Glomerular endothelial cell (primary cell): ENCODE measurements around the gene KLLN. TPM values are rescaled to one million over a fixed set of nuclear protein-coding genes. Genes with fewer than 3 reads are reported as not detected.
"Not testable (repeated sequence)": the region's sequence is repeated elsewhere in the genome, so short reads cannot be mapped to it uniquely, and the experiment has no call there.

Source experiments
- DNase-seq: peaks from one replicate; pipeline ENCODE4 v3.0.0-alpha.2; 2011; ENCODE audit warnings: low read depth, low spot score; ENCODE audit errors: extremely low read depth
- total RNA-seq: library from RNA; depleted of rRNA; stranded (reverse); fragments of >200 nt; gene quantifications from 2 replicates; pipeline ENCODE4 v1.2.3, GENCODE V29; 2015

The KLLN gene
- total RNA-seq, 1 donor from 2014 or later = 0.18 TPM

DNA sequence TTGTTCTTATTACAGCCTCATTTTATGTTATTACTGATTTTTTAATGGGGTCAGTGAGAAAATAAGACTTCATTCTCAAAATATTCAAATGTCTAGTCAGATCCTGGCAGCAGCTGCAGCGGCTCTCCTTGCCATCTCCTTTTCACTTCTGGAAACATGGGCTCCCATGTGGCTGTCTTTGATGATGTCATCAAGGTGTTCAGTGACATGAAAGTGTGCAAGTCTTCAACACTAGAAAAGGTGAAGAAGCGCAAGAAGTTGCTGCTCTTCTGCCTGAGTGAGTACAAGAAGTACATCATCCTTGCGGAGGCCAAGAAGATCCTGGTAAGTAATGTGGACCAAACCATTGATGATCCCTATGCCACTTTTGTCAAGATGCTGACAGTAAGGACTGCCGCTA, 19.6 kb downstream of the KLLN start:
- DNase-seq = no peak

DNA sequence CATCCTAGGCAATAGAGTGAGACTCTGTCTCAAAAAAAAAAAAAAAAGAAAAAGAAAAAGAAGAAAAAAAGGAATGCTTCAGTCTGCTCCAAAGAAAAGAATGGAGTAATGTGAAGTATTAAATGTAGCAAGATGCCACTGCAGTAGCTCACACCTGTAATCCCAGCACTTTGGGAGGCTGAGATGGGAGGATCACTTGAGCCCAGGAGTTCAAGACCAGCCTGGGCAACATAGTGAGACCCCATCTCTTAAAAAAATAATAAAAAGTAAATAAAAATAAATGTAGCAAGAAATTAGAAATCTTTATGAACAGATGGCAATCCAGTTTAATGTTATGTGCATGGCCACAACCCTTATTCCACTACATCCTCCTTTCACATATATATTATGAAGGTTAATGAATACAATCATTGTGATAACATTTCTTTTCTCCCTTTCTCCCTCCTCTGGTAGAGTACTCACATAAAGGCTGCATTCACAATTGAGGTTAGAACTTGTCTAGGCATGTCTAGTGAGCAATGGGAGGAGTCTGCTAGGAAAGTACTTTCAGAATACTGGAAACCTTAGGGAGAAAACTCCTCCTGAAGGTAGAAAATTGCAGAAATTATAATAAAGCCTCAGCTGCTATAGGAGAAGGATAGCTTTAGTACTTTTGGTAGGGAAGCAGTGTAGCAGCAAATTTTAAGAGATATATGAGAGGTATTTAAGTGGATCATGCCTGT, 20.4 kb downstream of the KLLN start:
- no peak for DNase-seq

DNA sequence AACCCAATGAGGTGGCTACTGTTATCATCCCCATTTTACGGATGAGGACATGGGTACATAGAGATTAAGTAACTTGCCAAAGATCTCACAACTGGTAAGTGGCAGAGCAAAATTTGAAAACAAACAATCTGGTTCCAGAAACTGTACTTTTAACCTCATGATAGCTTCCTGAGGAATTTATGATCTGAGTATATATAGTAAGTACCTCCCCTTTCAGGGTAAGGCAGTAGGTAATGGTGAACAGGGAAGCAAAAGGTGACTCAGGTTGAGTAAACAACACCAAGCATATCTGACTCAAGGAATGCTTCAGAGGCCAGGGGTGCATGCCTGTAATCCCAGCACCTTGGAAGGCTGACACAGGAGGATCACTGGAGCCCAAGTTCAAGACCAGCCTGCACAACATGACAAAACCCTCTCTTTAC, 21.1 kb downstream of the KLLN start:
- DNase-seq = no peak

DNA sequence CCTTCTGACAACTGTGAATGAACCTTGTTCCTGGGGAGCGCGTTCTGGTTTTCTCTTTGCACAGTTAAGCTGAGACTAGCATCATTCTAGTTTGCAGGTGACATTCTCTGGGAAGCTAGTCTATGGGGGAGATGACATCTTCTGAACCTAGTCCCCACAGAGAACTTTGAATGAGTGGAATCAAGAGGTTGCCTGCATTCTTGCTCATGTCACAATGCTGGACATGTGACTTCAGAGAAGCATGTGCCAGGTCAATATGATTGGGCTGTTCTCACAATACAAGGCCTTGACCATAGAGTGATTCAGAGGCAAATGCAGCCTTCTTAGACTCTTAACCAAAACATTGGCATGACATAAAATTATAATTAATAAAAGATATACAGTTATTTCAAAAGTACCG, 22.1 kb downstream of the KLLN start:
- DNase-seq = no peak

DNA sequence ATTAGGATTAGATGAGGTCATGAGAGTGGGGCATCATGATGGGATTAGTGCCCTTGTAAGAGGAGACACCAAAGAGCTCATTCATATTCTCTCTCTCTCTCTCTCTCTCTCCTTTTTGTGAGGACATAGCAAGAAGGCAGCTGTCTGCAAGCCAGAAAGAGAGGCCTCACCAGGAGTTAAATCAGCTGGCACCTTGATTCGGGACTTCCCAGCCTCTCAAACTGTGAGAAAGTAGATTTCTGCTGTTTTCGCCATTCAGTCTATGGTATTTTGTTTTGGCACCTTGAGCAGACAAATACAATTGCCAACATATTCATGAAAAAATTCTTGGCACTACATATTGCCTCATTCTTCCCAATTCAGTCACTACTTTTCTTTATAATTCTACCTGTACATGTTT, 24.7 kb downstream of the KLLN start:
- no peak for DNase-seq

DNA sequence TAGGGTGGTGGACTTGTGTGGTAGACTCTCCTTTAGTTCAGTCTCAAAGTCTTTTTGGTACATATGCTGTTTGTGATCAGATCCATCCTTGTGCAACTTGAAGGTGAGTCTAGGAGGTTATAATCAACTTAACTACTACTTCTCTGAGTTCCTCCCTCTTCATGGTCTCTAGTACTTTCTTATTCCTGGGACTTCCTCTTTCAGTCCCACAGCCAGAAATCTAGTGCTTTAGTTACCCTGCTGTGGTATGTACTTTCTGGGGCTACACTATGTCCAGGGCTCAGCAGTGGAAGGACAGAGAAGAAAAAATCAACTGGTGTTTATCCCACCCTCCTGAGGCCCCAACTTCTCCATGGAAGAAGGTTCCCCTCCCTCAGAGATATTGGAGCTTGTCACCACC, 25.9 kb downstream of the KLLN start:
- DNase-seq = no peak

DNA sequence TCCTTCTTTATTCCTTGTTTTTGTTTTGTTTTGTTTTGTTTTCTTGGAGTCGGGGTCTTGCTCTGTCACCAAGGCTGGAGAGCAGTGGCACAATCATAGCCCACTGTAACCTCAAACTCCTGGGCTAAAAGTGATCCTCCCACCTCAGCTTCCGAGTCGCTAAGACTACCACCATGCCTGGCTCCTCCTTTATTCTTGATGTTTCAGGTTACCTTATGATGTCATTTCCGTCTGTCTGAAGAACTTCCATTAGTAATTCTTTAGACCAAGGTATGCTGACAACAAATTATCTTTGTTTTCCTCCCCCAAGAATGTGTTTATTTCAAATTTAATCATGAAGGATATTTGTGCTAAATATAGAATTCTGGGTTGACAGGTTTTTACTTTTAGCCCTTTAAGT, 27.2 kb downstream of the KLLN start:
- no peak for DNase-seq

DNA sequence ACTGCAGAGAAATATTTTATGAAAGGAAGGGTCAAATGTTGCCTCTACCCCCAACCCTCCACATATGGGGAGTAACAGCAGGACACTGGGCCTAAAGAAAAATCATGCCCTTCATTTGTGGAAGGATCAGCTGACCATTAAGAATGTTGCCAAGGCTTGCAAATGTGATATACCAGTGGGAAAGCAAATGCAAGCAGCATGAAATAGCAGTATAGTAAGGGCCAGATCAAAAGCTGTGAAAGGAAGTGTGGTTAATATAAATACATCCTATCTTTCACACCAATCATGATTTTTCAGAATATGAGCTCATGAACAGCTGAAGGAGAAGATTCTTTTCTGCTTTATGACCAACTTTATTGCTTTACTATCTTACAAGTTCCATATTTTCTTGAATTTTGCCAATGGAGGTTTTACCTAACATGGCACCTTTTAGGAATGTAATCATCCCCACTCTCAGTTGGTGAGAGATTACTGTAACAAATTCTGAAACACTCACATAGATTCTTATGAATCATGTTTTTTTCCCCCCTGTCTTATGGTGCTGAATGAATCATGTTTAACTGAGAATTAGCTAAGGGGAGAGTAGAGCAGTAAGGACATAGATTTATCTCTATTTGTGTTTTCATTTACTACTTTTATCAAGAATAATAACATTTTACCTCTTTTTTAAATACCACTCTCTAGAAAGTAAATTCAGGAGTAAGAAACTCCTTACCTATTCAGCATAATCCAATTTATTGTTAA, 33.2 kb downstream of the KLLN start:
- no peak for DNase-seq

DNA sequence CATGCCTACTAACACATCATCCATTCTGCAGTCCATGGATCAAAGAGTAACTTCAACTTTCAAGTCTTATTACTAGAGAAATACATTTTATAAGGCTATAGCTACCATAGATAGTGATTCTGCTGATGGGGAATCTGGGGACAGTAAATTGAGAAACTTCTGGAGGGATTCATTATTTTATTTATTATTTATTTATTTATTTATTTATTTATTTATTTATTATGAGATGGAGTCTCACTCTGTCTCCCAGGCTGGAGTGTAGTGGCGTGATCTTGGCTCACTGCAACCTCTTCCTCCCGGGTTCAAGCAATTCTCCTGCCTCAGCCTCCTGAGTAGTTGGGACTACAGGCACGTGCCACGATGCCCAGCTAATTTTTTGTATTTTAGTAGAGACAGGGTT, 34.3 kb downstream of the KLLN start:
- not testable (repeated sequence) for DNase-seq

DNA sequence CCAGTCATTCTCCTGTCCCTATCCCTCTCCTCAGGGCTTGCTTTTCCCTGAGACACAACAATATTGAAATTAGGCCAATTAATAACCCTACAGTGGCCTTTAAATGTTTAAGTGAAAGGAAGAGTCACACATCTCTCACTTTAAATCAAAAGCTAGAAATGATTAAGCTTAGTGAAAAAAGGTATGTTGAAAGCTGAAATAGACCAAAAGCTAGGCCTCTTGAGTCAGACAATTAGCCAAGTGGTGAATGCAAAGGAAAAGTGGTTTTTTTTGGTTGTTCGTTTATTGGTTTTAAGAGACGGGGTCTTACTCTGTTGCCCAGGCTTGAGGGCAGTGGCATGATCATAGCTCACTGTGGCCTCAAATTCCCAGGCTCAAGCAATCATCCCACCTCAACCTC, 35.7 kb downstream of the KLLN start:
- DNase-seq = no peak

DNA sequence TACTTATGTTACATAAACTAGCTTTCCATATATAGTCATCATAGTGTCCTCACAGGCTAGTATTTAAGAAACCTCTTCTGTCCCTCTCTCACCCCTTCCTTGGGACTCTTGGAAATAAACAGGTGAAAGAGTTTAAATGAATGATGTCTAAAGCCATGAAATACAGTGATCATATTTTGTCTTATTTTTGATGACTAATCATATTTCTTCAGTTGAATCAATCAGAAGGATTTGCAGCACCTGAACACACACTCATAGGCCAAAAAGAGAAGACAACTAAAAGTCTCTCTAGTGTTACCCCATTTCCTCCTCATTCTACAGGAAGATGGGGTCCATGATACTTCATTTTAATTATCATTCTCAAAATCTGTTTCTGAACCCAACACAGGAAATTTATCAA, 36.7 kb downstream of the KLLN start:
- DNase-seq = no peak

DNA sequence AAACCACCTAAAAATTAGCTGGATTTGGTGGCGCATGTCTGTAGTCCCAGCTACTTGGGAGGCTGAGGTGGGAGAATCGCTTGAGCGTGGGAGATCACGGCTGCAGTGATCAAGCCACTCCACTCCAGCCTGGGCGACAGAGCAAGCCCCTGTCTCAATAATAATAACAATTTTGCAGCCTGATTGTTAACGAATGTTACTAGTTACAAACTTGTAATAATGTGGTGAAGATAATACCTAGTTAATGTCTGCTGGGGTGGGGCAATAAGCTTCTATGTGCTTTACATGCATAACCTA, 44.1 kb downstream of the KLLN start:
- DNase-seq = no peak

DNA sequence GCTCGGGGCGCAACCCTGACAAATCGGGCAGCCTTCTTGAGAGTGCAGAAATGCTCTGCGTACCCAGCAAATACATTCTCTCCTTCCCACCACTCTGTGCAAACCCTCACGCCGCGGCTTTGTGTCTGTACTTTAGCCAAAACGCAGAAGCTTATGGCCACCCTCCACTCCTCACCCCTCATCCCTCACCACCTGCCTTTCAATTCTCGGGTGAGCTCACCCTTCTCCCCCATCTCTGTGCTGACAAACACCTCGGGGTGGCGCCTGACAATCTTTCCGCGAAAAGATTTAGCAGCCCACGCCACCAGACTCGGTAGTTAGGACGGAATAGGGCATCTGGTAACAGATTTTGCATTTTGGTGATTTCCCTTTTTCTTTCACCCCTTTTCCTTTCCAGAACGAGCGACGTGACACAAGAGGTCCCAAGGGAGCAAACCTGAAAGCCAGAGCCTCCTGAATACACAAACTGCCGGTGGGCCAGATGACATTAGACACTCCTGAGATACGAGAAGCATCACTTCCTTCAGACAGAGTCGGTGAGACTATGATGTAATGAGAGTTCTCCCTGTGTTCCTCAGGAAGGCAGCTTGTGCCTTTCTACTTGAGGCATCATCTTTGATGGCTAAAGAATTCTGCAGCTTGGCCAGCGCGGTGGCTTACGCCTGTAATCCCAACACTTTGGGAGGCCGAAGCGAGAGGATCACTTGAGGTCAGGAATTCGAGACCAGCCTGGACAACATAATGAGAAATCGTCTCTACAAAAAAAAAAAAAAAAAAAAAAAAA, 44.6 kb downstream of the KLLN start:
- DNase-seq = no peak

DNA sequence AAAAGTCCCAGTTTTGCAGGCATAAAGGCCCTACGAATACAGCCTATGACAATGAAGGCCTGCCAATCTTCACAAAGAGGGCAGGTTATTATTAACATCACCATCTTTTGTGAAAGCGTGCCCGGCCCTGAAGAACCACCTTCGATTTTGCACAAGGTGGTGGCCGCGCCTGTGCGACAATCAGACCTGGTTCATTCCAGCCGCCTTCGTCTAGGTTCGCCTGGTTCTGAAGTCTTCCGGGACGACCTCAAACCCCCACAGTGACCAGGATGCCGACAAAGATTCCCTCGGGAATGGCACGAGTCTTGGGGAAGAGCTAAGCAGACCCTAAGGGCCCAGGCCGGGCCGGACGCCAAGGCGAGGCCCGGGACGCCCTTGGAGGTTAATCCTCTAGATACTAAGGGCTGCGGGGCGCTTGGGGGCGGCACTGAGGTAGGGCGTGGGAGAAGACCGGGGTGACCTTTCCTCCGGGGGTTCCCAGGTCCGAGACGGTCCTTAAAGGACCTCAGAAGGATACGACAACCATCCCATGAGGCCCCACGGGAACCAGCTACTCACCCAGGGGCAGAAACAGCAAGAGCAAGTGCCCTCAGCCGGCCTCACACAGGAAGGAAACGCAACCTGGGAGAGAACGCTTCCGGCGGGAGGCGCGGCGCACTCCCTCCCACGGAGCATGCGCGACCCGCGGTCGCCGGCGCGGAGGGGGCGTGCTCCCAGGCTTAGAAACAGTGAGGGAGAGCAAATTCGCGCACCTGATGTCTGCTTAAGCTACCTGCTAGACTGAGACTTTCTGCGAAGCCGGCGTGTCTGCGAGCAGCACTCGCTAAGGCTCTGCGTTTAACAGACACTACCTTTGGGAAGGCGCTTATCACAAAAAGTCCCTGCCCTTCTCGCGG, 45.5 kb downstream of the KLLN start, which contains the start of gene ATAD1:
Gene ATAD1 (minus strand): TSS at position 618 of the 896 bp plus-strand sequence. CDS start 3,627 bp downstream, outside the sequence.
- DNase-seq = no peak

DNA sequence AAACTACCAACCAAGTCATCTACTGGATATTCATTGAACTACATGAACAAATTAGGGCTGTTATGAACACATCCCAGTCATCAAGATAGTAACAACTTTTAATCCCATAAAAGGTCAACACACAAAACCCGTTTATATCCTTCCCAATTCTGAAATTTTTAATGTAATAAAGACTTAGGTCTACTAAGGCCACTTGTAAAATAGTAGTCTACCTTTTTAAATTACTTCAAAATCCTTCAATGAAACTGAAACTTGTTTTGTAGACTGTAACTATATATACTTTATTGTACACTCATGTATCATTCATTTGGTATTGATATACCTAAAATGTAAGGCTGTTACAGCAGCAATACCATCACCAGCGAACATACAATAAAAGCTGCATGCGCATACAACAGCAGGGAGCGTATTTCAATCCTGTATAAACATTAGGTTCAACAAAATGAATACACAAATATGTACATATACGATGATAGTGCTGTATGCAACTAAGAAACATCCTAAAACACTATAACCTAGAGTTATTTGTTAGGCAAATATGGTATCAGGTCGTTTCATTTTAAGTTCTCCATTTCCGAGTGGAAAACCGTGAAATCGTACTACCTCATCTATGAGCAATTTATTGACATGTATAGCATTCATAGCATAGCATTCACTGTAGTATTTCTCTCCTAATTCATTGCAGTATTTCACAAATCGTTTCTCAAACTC, 46.3 kb downstream of the KLLN start:
- no peak for DNase-seq

DNA sequence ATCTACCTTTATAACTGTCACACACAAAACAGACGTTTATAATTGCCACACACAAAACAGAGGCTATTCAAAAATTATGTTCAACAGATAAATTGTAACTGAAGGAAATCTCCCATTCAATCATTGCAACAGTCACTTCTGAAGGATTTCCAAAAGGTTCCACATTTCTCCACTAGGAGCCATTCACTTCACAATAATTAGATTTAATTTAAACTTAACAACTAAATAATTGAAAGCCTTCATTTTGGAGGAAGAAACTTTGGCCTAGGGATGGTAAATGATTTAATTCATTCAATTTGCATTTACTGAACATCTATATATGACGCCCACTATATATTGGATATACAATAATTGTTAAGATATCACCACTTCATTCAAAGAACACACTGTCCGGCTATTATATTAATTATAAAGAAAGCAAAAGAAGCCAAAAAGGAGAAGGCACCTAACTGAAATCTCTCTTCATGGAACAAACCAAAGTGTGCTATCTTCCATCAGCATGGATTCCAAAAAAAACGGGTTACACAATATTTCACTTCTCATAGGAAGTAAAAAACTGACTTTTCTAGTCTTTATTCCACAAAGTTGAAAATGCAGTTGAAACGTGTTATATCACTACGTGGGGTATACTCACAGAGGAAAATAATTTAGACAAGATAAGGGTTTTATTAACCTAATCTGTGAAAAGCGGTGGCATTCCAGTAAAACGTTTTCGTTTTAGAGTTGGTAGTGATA, 47.0 kb downstream of the KLLN start:
- no peak for DNase-seq
